ENCODE measurements around the gene TRIM16.
"Not testable (repeated sequence)": the region's sequence is repeated elsewhere in the genome, so short reads cannot be mapped to it uniquely, and the experiment has no call there.

Gene TRIM16

DNA sequence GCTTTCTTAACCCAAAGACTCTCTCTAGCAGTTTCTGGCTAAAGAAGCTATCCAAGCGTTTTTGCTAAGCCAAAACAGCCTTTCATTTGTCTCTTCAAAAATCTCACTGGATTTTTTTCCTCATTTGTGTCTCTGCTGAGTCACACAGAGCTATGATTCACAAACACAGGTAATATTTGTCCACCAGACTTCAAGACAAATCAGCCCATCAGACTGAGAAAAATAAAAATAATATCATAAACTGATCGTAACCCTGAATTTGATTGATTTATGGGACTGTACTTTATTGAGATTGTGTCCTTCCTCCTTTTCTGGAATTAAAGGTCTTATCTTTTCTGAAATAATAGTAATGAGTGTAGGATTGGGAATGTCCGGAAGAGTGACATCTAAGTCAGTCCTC is 25.8 kb downstream of the TRIM16 start:
- DNase-seq (ENCODE audit: low spot score): no peak

DNA sequence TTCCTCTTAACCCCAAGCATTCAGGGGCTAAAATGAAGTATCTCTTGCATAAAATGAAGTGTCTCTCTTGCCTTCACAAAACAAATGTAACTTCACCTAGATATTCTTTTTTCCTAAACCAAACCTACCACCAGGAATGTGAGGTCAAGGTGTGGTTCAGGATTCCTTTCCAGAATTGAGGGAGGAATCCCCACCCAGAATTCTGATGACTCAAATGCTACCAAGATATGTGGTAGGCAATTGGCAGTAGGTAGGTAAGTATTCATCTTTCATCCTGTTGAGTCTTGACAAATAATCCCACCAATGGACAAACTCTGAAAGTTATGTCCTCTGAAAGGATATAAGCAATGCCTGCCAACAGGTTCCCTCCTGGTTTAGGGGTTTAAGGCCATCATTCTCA is 26.2 kb downstream of the TRIM16 start:
- DNase-seq (ENCODE audit: low spot score): no peak

DNA sequence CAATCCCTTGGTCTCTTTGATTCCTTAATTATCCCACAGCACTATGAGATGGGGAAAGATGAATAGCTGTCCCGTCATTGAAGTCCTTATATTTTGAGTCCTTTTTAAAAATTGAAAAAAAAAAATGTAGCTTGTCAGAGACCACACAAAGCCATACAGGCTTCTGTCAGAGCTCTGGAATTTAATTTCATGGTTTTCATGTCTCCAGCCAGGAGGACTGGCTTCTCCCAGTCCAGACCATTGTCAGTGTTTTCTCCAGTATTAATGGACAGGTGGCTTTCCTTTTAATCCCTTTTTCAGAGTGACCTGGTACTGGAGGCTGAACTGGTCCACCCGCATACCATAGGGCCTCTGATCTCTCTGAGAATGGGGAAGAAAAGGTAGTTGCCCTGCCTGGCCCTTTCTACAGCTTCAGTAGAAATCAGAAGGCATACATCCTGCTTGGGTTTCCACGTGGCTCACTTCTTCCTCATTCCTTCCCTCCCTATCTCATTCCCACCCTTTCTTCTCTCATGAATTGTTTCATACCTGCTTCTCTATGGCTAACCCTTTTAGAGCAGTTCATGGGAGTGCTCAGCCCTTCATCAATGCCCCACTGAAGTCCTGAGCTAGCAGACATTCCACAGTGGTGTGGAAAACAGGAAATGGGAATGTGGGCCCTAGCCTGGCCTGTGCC is 29.1 kb downstream of the TRIM16 start:
- DNase-seq (ENCODE audit: low spot score): no peak

DNA sequence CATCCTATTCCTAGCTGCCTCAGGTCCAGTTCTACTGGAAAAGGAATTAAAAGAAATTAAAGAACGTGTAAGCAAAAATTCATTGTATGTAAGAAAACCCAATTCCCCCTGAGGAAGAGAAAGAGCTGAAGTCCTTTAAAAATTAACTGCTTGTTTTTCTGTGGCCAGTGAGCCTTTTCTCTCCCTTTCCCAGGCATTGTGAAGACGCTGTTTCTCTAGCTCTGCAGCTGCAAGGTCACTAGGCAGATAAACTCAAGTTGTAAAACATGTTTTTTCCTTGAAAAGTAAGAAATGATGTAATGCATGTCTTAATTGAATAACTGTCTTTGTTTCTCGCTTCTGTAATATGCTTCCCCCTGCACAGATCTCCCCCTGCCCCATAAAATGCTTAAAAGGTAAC is 29.7 kb downstream of the TRIM16 start:
- DNase-seq (ENCODE audit: low spot score): not testable (repeated sequence)

DNA sequence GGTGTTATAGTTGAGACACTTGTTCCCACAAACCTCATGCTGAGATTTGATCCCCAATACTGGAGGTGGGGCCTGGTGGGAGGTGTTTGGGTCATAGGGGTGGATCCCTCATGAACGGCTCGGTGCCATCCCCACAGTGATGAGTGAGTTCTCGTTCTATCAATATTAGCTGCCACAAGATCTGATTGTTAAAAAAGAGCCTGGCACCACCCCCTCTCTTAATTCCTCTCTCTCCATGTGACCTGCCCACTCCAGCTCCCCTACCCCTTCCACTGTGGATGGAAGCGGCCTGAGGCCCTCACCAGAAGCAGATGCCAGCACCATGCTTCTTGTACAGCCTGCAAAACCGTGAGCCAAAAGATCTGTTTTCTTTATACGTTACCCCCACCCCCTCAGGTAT is 31.2 kb downstream of the TRIM16 start:
- no peak for DNase-seq (ENCODE audit: low spot score)

DNA sequence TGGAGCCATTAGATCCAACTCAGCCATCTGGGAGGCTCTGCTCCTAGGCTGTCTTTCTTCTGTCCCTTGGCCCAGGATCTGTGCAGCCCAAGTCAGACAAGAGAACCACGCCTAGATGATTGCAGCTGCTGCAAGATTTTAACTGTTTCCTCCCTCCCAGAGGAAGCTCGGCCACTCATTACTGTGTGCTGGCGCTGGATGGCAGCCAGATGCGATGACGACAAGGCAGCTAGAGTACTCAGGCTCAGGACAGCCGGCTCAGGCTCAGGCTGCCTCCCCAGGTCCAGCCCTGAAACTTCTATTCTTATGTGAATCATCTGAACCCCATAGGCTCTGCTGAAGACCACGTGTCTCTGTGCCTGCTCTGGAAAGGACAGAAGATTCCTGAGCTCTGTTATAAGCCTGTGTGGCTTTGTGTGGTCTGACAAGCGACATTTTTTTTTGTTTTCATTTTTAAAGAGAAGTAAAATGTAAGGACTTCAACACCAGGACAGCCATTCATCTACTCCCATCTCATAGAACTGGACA is 32.5 kb downstream of the TRIM16 start:
- peak; percentile 82 for DNase-seq (ENCODE audit: low spot score)

DNA sequence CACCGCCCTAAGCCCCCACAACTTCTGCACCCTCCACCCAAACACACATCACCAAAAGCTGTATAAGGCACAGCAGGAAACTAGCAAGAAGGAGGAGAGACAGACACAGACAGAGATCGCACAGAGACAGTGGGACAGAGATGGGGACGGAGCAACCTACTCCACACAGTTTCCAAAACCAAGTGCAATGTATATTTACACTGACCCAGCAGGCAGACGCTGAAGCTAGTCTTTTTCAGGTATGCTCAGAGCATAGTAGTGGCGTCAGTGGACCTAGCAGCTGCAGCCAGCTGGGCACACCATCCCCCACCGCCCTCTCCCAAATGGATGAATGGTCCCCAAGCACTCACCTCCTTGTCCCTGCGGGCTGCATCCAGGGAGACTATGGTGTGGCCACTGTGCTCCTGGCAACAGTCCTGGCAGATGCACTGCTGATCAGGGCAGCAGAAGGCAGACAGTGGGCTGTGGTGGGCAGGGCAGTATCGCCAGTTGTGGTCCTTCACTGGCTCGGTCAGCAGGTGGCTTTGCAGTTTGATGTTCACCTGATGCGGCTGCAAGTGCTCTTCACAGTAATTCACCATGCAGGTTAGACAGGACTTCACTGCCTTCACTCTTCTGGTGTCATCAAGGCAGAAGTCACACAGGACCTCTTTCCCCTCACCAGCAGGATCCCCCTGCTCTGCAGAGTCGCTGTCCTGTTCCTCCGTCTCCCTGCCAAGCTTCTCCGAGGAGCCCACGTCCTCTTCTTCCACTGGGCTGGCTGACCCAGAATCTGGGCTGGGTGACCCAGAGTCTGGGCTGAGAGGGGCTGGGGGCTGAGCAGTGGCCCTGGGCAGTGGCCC is 33.1 kb downstream of the TRIM16 start:
- no peak for DNase-seq (ENCODE audit: low spot score)

DNA sequence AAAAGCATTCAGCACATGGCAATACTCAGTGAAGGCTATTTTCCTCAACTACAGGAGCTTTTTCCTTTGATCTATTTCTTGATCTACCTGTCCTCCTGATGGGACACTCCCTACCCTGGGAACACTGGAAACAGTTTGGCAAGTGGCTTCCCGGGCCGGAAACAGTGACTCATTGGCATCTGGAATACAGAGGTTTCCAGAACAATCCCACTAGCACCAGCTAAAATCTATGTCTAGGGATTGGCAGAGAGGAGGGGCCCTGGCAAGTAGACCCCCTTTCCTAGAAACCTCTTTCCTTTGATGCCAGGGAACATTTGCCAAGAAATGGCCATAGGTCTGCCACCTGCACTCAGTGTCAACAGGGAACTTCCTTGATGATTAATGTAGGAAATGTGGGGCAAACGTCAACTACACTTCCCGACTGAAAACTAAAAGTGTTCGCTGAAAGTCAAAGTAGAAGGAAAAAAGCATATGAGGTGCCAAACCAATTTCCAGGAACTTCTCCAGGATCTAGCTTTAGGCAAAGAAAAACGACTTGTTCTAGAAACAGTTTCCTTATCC is 34.2 kb downstream of the TRIM16 start:
- DNase-seq (ENCODE audit: low spot score): no peak

DNA sequence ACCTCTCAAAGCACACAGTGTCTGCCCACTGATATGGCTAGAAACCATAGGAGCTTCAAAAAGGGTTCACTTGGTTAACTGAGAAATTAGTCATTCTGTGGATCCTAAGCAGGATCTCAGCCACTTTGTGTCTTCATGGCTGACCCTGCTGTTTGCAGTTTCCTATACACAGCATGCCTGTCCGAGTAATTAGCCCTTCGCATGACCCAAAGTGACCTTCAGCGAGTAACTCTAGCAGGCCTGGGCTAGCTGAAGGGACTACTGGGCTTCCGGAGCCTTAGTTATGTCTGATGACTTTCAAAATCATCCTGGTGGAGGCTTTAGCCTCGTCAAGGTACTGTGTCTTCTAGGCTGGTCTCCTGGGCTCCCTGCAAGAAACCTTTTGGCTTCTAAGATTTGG is 35.7 kb downstream of the TRIM16 start:
- DNase-seq (ENCODE audit: low spot score): no peak

DNA sequence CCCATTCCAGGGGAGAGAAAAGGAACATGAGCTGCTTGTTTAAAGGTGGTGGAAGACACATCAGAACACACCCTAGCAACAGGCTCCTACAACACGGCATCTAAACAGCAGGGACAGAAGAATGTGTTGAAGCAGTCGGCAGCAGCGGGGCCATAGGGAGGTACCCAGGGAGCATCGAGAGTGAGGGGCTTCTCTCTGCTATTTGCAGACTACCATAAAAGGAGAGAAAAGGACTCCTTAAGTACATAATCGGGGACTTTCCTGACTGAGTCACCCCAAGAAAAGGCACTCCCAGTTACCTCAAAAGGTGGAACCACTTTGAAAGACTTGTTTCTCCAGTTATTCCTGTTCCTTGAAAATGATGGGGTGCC is 38.2 kb downstream of the TRIM16 start:
- not testable (repeated sequence) for DNase-seq (ENCODE audit: low spot score)

DNA sequence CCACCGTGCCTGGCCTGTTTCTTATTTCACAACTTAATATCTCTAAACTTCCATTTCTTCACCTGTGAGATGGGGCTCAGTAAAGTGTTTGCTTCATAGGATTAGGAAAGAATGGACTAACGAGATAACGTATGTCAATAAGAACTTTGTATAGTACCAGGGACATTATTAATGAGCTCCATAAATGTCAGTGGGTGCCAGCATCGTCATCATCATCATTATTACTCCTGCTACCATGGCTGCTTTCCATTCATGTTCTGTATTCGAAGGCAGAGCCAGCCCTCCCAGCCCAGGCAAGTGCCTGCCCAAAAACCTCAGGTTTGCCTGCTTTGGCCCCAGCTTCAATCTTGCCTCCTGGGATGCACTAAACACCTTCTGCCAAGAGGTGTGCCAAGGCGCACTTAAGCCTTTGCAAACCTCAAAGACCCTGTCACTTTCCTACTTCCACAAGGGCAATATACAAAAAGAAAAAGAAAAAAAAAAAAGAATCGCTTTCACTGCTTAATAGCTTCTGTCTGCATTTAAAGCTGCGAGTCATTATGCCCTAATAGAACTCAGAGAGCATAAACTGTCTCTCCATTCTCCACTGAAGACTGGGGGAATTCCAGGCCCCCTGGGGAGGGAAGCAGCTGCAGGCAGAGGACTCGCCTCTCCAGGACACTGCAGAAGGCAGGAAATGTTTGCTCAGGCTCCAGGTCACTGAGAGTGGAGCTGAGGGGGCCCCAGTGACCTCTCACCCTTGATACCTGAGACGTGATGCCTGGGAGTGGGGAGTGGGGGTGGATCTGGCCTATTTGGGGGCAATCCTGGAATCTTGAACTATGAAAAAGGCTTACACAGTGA is 38.8 kb downstream of the TRIM16 start:
- DNase-seq (ENCODE audit: low spot score): not testable (repeated sequence)

DNA sequence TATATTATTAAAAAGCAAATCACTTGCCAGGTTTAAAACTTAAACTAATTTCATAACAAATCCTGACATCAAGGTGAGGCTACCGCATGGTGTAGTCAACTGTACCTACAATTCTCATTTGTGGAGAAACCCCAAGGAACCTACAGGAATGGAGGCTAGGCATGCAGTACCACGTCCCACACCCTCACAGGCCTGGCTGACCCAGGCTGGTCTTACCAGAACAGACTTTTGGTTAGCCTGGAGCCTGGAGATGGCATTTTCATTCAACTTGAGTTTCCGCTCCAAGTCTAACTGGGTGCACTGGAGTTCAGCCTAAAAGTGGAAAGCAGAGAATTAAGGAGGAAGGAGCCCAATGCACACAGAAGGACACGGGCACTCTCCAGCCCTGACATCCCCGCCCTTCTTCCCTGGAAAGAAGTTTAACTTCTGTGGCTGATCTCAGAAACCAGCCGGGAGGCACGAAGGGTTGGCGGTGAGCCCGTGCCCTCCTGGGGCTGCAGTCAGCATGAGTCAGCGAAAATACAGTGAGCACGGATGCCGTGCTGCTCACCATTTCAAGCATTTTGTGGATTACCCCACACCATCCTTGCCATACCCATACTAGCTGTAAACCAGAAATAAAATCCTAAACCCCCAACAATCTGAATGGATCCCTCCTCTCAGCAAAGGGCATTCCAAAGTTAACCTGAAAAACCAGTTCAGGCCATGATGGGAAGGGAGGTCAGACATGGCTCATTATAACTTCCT is 41.4 kb downstream of the TRIM16 start:
- not testable (repeated sequence) for DNase-seq (ENCODE audit: low spot score)

DNA sequence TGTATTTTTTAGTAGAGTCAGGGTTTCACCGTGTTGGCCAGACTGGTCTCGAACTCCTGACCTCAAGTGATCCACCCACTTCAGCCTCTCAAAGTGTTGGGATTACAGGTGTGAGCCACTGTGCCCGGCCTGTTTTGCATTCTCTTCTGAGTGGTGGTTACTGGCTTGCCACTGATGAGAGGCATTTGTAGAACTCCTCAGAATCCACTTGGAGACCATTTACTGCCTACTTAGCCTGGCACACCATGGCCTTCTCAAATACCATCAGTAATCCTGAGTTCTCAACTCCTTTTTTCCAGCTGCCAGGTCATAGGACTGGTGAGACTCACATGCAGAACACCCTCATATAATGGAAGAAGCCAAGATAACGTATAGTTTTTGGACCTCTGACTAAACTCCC is 42.1 kb downstream of the TRIM16 start:
- DNase-seq (ENCODE audit: low spot score): not testable (repeated sequence)

DNA sequence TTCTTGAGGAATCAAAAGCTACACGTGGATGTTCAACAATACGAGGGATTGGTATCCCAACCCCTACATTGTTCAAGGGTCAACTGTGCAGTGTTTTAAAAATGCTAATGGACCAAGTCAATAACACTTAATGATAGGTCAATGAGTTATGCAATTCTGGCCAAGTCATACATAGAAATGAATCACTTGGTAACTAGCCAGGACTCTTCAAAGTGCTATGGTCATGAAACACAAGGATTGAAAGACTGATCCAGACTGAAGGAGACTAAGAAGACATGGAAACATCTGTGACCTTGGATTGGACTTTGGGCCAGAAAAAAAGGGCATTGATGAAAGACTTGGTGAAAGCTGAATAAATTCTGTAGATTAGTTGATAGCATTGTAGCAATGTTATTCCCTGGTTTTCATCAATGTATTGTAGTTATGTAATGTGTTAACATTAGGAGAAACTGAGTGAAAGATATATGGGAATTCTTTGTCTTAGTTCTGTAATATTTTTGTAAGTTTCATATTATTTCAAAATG is 53.1 kb downstream of the TRIM16 start:
- not testable (repeated sequence) for DNase-seq (ENCODE audit: low spot score)

DNA sequence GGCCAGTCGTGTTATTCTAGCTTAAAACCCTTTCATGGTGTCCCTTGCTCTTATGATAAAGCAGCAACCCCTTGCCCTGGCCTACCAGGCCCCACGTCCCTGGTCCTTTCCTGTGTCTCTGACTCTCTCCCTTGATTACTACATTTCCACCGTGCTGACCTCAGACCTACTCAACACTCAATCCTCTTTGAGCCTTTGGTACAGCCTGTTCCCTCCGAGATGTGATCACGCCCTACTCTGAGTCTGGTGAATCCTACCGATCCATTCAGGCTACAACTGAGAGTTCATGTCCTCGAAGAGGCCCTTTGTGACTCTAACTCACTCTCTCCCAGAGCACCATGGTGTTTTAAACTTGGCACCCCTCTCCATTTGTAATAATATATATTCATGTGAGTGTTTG is 54.1 kb downstream of the TRIM16 start:
- DNase-seq (ENCODE audit: low spot score): not testable (repeated sequence)

DNA sequence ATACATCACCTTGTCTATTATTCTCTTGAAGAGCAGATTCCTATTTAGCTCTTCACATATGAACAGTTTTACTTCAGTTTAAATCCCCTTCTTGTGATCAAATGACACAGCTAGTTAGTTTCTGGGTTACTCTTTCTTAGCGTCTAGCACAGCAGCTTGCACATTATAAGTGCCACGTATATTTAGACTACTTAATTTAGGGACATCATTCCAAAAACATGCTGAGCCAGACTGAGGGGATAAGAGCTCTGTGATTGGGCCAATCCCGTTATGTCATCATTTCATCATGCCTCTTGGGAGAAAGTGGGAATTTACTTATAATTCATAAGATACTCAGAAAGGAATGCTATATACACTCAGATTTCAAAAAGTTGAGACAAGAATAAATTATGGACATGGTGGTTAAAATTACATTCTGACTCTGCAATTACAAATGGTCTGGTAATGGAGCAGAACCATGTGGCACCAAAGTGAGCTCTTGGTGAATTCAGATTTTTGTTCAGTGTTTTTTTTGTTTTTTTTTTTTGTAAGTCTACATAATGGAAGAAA is 60.4 kb downstream of the TRIM16 start:
- DNase-seq (ENCODE audit: low spot score): not testable (repeated sequence)

DNA sequence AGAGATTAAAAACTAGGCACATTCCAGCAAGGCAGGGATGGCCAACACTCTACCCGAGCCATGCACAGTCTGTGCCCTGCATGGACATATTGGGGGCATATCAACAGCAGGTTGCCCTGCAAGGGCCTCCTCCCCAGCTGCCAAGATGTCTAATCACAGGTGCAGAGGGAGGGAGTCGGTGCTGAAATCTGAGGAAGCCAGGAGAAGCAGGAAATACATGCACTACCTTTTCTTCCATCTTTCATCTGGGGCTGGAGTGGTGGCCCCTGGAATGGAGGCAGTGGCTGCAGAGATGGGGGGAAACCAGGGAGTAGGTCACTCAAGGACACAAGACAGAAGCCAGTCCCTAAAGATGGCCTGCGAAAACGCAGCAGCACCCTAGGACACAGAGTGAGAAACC is 60.9 kb downstream of the TRIM16 start:
- DNase-seq (ENCODE audit: low spot score): not testable (repeated sequence)

DNA sequence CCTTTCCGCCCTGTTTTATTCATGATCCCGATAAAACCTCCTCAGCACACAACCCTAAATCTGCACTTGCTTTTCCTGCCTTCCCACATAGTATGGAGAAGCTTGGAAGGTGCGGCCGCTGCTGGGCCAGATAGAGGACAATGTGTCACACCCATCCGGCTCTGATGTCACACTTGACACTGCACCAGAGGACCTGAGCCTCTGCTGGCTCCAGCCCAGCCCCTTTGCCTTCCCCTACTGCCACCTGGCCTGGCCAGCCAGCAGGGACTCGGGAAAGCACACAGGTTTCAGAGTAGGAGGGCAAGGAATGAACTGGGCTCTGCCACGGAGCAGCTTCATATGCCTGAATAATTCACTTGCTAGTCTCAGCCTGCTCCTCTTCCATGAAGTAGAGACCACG is 62.0 kb downstream of the TRIM16 start:
- DNase-seq (ENCODE audit: low spot score): not testable (repeated sequence)

DNA sequence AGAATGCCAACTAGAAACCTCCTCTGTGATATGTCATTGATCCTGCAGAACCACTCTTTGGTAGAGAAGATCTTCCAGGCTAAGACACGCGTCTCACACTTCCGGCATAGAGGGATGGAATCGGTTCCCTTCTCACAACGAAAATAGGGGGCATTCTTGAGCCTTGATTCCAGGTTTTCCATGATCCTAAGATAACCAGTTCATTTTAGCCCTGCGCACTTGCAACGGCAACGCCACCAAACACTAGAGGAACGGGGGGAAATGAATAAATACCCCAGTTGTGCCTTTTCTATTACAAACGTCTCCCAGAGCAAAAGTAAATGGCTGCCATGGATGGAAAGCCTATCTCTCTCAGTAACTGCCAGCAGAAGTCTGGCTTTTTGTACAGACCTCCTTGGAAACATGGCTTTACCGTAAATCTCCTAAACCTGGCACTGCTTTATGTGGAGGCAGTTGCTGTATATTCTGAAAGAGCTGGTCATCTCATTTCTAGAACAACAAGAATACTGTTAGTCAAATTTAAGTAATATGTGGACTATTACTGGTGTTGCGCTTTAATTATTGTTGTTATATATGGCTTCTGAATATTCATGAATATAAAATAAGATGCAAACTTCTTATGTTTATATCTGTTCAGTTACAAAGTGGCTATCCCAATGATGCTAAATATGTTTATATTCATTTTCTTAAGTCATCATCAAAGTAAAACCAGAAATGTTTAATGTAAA is 64.6 kb downstream of the TRIM16 start, which contains the start of gene FBXW10B:
TSS of gene FBXW10B (minus strand) at position 374 of the 728 bp plus-strand sequence. CDS start at position 182, 192 bp downstream.
- DNase-seq (ENCODE audit: low spot score): peak; percentile 2

DNA sequence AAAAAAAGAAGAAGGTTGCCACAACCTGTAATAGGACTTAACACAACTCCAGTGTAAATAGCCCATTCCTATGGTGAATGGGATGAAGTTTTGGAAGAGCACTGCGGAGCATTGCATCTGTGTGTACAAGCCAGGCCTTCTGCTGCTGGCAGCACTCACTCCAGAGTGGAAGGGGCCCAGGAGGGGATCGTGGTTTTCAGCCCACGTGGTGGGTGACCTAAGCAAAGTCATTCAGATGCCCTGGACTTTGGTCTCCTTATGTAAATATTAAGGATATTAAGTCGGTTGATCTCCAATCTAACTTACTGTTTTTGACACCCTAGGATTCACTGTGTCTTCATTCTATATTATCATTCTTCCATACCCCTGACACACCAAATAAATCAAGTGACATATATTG is 67.3 kb downstream of the TRIM16 start:
- DNase-seq (ENCODE audit: low spot score): not testable (repeated sequence)
